Retina (tissue), 1 donor: ENCODE results near the gene ADGRL2.
"Not testable (repeated sequence)": the region's sequence is repeated elsewhere in the genome, so short reads cannot be mapped to it uniquely, and the experiment has no call there.

Source experiments
- DNase-seq: peaks from one replicate; pipeline ENCODE4 v3.0.0-alpha.2; 2016

The ADGRL2 gene

GRCh38 chr1:81850031-81850430 lies 49.3 kb downstream of the ADGRL2 start:
- DNase-seq: no peak

DNA sequence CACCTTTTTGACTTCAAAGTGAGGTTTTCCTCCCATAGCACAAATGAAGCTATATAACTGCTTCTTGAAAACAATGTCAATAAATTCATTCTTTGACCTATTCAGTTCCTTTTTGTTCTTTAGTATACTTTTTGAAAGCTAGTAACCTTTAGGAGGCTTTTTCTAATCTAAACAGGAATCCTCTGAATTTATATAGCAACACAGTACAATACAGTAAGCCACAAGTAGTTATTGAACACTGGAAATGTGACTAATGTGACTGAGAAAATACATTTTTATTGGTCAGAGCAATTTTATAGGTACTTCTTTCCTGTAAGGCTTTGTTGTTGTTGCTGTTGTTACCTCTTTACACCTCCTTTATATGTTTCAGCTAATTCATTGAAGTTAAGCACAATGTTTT lies 49.8 kb downstream of the ADGRL2 start:
- no peak for DNase-seq

- DNase-seq: no peak
Measured at GRCh38 chr1:81851217-81851616, 50.5 kb downstream of the ADGRL2 start.

- no peak for DNase-seq
Measured at GRCh38 chr1:81852961-81853360, 52.2 kb downstream of the ADGRL2 start.

DNA sequence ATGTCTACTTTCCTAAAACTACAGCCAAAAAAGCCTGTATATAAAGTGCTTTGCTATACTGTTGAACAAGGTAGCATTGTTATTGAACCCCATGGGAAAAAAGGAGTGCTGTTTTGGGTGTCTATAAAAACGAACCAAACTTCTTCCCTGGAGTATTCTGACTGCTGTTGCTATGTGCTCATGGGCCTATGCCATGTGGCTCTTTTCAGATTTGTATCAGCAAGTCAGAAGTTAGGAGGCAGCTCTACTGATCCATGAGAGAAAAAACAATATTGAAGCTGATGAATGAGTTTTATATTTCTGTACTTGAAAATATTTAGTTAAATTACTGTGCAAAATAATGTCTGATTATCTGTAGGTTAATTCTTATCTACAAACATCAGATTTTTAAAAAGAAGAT lies 66.5 kb downstream of the ADGRL2 start:
- DNase-seq: no peak

DNA sequence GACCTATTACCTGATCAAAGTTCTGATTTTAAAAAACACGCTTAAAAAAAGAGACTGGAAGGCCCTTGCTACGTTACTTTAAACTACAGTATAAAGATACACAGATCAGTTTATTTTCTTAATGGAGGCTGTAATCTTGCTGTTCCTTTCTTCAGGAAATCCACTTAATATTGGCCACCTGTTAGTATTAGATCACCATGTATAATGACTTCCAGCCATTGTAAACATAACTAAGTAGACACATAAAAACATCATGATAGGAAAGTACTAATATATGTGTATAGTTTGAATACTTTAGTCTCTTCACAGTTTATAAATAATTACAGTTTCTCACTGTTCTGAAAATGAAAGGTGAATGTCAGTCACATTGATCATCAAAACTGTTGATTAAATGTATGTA lies 68.6 kb downstream of the ADGRL2 start:
- DNase-seq: no peak

- not testable (repeated sequence) for DNase-seq
Measured at GRCh38 chr1:81871091-81871490, 70.4 kb downstream of the ADGRL2 start.

DNA sequence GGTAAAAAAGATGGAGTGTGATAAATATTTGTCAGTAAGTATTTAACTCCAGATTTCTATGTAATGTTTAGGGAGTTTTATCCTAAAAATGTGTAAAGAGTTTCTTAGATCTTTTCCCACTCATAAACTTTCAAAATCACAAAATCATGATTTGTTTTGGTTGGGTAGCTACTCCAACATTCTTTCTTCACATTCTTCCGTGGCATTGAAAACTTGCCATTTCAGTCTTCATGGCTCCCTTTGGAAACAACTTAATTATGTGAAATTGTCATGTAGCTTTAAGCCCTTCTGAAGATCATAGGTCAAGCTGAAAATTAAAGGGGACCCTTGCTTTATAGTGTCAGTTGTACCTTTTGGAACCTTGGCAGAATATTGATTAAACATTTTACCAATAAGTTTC lies 73.2 kb downstream of the ADGRL2 start:
- DNase-seq: no peak

DNA sequence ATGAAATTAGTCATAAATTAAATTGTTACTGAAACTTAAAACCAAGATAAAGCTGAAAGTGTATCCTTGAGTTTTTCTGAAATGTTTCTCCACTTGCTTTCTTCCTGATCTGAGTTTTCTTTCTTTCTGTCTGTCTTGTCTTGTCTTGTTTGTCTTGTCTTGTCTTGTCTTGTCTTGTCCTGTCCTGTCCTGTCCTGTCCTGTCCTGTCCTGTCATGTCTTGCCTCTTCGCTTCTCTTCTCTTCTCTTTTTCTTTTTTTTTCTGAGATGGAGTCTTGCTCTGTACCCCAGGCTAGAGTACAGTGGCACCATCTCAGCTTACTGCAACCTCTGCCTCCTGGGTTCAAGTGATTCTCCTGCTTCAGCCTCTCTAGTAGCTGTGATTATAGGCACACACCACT lies 73.7 kb downstream of the ADGRL2 start:
- DNase-seq: no peak

- peak; percentile 77 for DNase-seq
Measured at GRCh38 chr1:81874940-81875339, 74.2 kb downstream of the ADGRL2 start.

- no peak for DNase-seq
Measured at GRCh38 chr1:81876901-81877733, 76.4 kb downstream of the ADGRL2 start.

GRCh38 chr1:81877940-81878339 lies 77.2 kb downstream of the ADGRL2 start:
- no peak for DNase-seq

DNA sequence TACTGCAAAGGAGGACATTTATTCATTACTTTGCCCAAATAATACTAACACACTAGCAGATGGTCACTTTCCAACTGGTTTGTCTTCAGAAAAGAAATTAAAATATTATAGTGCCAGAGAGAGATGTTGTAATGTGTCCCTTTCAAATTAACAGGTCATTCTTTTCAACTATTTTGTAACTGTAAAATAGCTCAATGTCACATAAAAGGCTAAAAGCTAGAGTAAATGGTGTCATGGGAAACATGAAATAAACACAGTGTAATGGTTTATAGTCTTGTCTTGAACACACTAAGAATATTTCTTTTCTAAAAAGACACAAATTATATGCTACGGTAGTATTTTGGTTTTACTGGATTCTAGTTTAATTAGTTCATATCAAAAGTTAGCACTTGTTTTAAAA lies 77.8 kb downstream of the ADGRL2 start:
- DNase-seq: no peak

DNA sequence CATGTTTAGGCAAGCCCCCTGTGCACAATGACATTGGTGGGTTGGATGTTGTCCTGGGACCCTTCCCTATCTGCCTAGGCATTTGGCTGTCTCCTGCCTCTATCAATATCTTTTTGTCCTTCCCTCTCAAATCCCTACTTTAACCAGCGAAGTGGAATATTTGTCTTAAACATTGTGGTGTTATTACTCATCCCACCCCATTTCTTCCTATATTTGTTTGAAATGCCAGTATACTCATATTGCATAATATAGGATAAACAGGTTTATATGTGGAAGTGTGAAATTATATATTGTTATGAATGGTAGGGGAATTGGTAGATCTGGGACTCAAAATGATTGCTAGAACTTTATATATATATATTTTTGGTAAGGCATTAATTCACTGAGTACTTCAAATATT lies 80.0 kb downstream of the ADGRL2 start:
- DNase-seq: no peak

DNA sequence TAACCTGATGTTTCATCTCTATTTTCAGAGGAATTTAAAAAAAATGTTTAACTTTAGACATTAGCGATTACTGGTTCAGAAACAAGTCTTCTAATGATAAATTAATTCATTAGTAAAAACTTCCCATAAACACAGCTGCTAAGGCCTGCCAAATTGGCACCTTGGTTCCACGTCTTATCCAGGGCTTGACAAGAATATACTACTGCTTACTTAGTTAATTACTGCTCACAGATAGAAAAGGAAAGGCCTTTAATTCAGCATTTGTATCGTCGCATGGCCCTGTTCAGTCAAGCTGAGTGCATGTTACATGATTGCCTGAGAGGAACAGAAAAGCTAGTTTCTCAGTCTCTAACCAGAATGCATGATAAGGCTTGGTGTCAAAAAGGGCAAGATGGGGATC lies 84.6 kb downstream of the ADGRL2 start:
- DNase-seq: no peak

DNA sequence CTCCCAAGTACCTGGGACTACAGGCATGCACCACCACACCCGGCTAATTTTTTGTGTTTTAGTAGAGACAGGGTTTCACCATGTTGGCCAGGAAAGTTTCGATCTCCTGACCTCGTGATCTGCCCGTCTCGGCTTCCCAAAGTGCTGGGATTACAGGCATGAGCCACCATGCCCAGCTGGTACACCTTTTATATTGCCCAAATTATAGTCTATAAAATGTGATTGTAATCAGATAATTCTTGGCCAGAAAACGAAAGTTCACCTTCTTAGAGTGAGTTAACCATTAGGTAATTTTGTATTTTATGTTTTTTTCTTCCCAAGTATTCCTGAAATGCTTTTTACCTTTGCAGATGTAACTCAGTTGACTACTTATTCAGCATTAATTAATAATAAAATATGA lies 85.6 kb downstream of the ADGRL2 start:
- DNase-seq: not testable (repeated sequence)

GRCh38 chr1:81887421-81888144 lies 86.8 kb downstream of the ADGRL2 start:
- no peak for DNase-seq

DNA sequence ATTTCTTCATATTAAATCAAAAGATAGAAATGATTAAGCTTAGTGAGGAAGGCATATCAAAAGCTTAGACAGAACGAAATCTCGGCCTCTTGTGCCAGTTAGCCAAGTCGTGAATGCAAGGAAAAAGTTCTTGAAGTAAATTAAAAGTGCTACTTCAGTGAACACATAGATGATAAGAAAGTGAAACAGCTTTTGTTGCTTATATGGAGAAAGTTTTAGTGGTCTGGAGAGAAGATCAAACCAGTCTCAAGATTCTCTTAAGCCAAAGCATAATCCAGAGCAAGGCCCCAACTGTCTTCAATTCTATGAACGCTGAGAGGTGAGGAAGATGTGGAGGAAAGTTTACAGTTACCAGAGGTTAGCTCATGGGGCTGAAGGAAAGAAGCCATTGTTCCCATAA lies 88.4 kb downstream of the ADGRL2 start:
- no peak for DNase-seq

DNA sequence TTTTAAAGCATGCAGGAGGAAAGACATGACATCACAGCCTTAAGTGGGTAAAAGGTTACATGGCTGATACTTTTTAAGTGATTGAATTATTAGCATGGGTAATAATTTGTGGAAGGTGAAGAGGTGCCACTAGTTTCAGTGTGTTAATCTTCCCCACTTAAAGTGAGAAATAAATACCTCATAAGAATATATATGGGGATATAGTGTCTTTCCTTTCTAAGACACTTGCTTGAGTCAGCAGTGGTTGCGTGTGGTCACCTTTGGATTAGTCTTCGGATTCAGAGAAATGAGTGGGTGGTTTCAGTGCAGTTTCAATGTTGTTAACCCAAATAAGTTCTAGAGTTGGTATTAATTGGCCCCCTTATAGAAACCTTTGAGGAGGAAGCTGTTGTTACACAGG lies 94.1 kb downstream of the ADGRL2 start:
- DNase-seq: no peak

- DNase-seq: peak; percentile 20
Measured at GRCh38 chr1:81899214-81899821, 98.6 kb downstream of the ADGRL2 start.

GRCh38 chr1:81907575-81907974 lies 106.8 kb downstream of the ADGRL2 start:
- DNase-seq: no peak

GRCh38 chr1:81912383-81912782 lies 111.6 kb downstream of the ADGRL2 start:
- no peak for DNase-seq

GRCh38 chr1:81915937-81916336 lies 115.2 kb downstream of the ADGRL2 start:
- no peak for DNase-seq

DNA sequence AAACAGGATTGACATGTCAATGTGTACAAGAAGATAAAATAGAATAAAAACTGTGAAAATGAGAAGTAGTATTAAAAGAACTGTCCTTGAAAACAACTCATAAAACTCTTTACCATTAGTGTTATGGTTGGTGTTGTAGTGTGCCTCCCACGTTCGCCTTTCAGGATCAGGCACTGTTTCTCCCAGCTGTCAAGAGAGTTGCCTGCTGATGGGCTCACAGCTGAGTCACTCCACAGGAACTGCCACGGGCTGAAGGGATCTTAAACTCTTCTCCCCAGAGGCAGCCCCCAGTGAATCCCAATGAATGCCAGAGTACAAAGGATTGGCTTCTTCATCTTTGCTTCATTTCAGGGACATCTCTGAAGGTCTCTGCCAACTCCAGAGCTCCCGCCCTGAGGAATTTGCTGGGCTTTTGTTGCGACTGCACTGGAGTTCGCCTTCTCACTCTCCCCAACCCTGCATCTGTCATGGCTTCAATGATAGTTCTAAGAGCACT lies 119.6 kb downstream of the ADGRL2 start:
- peak; percentile 83 for DNase-seq
